ENCODE data around the gene ACOXL.

Gene ACOXL

GRCh38 chr2:110873056-110873502 is 140.7 kb downstream of the ACOXL start:
- no peak for DNase-seq (ENCODE audit: low read depth in 1 of 2, low spot score in 1 of 2)

- no peak for DNase-seq (ENCODE audit: low read depth in 1 of 2, low spot score in 1 of 2)
Measured at GRCh38 chr2:110873597-110874452, 141.5 kb downstream of the ACOXL start.

- DNase-seq (ENCODE audit: low read depth in 1 of 2, low spot score in 1 of 2), result no peak
Measured at GRCh38 chr2:110874453-110875383, 142.3 kb downstream of the ACOXL start.

GRCh38 chr2:110875384-110875725 is 143.0 kb downstream of the ACOXL start:
- DNase-seq (ENCODE audit: low read depth in 1 of 2, low spot score in 1 of 2), result no peak

DNA sequence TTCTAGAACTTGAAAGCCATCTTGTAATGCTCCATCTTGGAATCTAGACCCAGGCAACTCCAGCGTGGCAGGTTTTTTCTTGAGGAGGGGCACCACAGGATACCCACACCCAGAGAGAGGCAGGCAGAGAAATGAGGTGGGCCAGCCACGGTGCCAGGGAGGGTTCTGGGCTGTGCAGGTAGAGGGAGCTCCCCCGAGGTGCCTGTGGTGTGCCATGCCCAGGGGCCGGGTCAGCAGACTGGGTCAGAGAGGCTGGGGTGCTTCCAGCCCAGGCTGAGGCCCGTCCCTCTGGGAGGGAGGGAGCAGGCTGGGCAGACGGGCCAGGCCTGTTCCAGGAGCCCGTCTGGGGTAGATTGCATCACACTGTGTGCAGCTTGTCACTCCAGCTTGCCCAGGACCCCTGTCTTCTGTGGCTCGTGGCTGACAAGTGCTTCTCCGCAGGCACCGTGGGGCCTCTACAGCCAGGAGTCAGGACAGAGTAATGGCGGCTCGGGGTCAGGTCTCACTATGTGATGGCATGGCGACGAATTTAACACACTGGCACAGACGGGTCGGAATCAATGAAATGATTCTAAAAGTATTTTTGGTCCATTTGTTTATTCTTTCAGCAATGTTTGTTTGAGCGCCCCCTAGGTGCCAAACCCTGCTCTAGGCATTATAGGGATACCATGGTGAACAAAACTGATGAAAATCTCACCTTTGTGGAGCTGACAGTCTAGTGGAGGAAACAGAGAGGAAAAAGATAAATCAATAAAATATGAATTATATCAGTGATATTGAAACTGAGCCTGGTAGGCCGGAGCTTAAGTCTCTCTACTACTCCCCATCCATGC is 144.0 kb downstream of the ACOXL start:
- DNase-seq (ENCODE audit: low read depth in 1 of 2, low spot score in 1 of 2), result no peak

- no peak for DNase-seq (ENCODE audit: low read depth in 1 of 2, low spot score in 1 of 2)
Measured at GRCh38 chr2:110877031-110877827, 144.9 kb downstream of the ACOXL start.

- DNase-seq (ENCODE audit: low read depth in 1 of 2, low spot score in 1 of 2), result no peak
Measured at GRCh38 chr2:110878150-110878549, 145.8 kb downstream of the ACOXL start.

GRCh38 chr2:110881908-110882307 is 149.5 kb downstream of the ACOXL start:
- no peak for DNase-seq (ENCODE audit: low read depth in 1 of 2, low spot score in 1 of 2)

DNA sequence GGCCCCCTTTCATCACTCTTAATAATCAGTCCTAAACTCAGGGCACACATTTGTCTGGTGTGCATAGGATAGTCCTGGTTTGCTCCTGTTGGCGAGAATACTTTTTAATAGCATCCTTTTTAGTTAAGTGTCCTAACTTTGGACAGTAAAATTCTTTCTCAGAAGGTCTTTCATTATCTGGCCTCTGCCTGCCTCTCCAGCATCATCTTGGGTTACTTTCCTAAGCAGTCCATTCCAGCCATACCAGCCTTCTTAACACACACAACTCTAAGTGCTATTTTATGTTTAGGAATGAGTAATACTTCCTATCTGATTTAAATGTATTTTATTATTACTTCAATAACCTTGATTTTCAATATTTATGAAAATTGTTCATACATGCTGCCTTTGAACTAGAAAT is 151.0 kb downstream of the ACOXL start:
- no peak for DNase-seq (ENCODE audit: low read depth in 1 of 2, low spot score in 1 of 2)

DNA sequence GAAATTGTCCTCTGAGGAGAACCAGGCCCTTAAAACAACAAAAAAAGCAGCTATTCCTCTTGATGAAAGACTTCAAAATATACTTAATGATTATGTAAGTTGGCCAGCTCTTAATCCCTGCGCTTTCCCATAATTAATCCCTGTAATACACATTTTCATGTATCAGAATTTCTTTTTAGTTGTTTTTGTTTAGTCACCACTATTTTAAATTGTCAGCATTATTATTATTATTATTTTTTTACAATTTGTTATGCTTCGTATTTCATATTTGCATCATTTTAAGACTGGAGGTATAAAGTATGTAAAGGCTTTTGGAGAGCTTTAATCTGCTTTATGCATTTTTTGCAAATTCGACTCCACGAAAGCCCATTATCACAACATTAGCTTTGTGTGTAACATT is 152.9 kb downstream of the ACOXL start:
- no peak for DNase-seq (ENCODE audit: low read depth in 1 of 2, low spot score in 1 of 2)

- DNase-seq (ENCODE audit: low read depth in 1 of 2, low spot score in 1 of 2), result no peak
Measured at GRCh38 chr2:110886826-110887573, 154.6 kb downstream of the ACOXL start.

- DNase-seq (ENCODE audit: low read depth in 1 of 2, low spot score in 1 of 2), result no peak
Measured at GRCh38 chr2:110888411-110888810, 156.0 kb downstream of the ACOXL start.

DNA sequence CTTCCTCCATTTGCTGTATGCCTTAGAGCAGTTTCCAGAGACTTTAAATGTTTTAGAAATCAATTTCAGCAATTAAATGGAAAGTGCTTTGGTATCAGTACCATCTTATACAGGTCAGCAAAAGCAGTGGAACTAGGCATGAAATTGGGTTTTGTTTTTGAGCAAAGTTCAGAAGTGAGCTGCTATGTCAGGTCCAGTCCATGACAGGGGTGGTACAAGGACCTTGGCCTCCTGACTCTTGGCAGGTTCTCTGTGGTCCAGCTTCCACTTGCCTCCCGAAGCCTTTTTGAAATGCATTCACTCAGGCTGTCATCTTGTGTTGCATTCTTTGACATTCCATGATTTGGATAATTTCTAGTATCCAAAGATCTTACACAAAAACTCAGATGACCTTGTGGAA is 159.3 kb downstream of the ACOXL start:
- no peak for DNase-seq (ENCODE audit: low read depth in 1 of 2, low spot score in 1 of 2)

DNA sequence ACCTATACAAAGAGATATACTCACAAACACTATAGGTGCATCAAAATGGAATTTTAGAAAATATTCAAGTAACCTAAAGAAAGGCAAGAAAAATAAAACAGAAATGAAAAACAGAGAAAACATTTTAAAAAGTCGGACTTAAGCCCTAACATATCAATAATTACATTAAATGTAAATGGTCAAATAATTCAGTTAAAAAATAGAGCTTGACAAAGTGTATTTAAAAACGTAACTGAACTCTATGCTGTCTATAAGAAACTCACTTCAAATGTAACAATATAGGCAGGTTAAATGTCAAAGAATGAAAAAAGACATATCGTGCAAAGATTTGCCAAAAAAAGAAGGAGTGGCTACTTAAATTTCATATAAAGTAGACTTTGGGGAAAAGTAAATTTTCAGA is 163.9 kb downstream of the ACOXL start:
- DNase-seq (ENCODE audit: low read depth in 1 of 2, low spot score in 1 of 2), result no peak

DNA sequence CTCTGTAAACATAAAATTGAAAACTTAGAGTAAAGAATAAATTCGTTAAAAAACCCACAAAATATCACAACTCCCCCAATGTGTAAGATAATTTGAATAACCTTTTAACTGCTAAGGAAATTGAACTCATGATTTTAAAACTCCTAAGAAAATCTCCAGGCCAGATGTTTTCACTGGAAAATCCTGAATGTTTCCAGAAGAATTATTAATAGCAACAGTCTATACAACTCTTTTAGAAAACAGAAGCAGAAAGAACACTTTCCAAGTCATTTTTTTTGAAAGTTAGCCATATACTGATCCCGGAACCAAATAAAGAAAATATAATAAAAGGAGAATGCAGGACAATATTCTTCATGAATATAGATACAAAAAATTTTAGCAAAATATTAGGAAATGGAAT is 165.6 kb downstream of the ACOXL start:
- no peak for DNase-seq (ENCODE audit: low read depth in 1 of 2, low spot score in 1 of 2)

GRCh38 chr2:110900191-110900590 is 167.8 kb downstream of the ACOXL start:
- DNase-seq (ENCODE audit: low read depth in 1 of 2, low spot score in 1 of 2), result no peak

DNA sequence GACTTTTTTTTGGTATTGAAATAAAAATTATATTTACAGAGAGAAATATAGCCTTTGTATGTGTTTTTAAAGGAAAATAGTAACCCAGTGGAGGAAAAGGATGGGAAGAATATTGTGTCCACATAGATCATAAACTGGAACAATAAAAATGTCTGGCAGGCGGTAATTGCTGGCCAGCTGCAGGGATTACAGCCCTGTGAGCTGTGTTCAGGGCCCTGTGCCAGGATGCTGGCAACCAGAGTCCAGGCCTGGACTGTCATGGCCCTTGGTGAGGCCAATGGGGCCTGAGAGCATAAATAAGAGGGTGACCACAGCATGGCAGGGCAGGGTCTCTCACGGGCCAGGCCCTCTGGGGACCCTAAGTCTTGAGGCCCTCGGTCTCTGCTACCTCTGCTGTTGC is 171.2 kb downstream of the ACOXL start:
- no peak for DNase-seq (ENCODE audit: low read depth in 1 of 2, low spot score in 1 of 2)

GRCh38 chr2:110904116-110904778 is 171.9 kb downstream of the ACOXL start:
- no peak for DNase-seq (ENCODE audit: low read depth in 1 of 2, low spot score in 1 of 2)

- no peak for DNase-seq (ENCODE audit: low read depth in 1 of 2, low spot score in 1 of 2)
Measured at GRCh38 chr2:110904779-110905148, 172.4 kb downstream of the ACOXL start.
